H7 (cell line): Measurements from ENCODE around the gene AP3B1. TPM values are rescaled to one million over a fixed set of nuclear protein-coding genes. Genes with fewer than 3 reads are reported as not detected.

ENCODE experiments used
- DNase-seq: peaks from one replicate; pipeline ENCODE4 v3.0.0; 2012
- H3K27me3 ChIP-seq: 2 replicates; pipeline ENCODE4 v1.6.0; 2011; ENCODE audit warnings: mild to moderate bottlenecking, low read length; ENCODE audit not compliant: control insufficient read depth, insufficient read depth
- H3K36me3 ChIP-seq: replicated peaks from 2 replicates; pipeline ENCODE4 v1.5.1; 2011; ENCODE audit warnings: low read length; ENCODE audit not compliant: control insufficient read depth, insufficient read depth
- H3K4me3 ChIP-seq: 2 replicates; pipeline ENCODE4 v1.5.1; 2011; ENCODE audit warnings: low read depth, mild to moderate bottlenecking, control low read depth, low read length, moderate library complexity; ENCODE audit not compliant: insufficient read depth
- total RNA-seq: library from RNA; depleted of rRNA; stranded (reverse); fragments of >200 nt; shearing (Covaris generic); gene quantifications from 2 replicates; pipeline ENCODE4 v1.2.3, GENCODE V29; 2014

Gene AP3B1
- total RNA-seq, 1 experiment from 2014 or later, result 40.1 TPM

GRCh38 chr5:78243639-78244038 is 50.9 kb downstream of the AP3B1 start:
- DNase-seq, result no peak
- Histone ChIP-seq H3K4me3 (no peak overlapping the region), H3K36me3 (no peaks in the 10 kb centered on the region), H3K27me3 (no peaks in the 10 kb centered on the region)

GRCh38 chr5:78243091-78243490 is 51.4 kb downstream of the AP3B1 start:
- Histone ChIP-seq H3K27me3 (no peaks in the 10 kb centered on the region), H3K36me3 (no peaks in the 10 kb centered on the region), H3K4me3 (no peak overlapping the region)
- no peak for DNase-seq

- no peaks in the 10 kb centered on the region for H3K36me3 ChIP-seq
- H3K4me3 ChIP-seq, result no peak overlapping the region
- no peaks in the 10 kb centered on the region for H3K27me3 ChIP-seq
- no peak for DNase-seq
These were observed 52.5 kb downstream of the AP3B1 start for GRCh38 chr5:78242001-78242400.

- Histone ChIP-seq H3K4me3 (no peak overlapping the region), H3K27me3 (no peaks in the 10 kb centered on the region), H3K36me3 (no peaks in the 10 kb centered on the region)
- no peak for DNase-seq
These were observed 56.6 kb downstream of the AP3B1 start for GRCh38 chr5:78237911-78238310.

GRCh38 chr5:78236046-78236445 is 58.5 kb downstream of the AP3B1 start:
- no peak for DNase-seq
- Histone ChIP-seq H3K27me3 (no peaks in the 10 kb centered on the region), H3K36me3 (no peaks in the 10 kb centered on the region), H3K4me3 (no peak overlapping the region)

GRCh38 chr5:78235289-78235688 is 59.2 kb downstream of the AP3B1 start:
- H3K4me3 ChIP-seq, result no peak overlapping the region
- H3K27me3 ChIP-seq, result no peaks in the 10 kb centered on the region
- DNase-seq, result no peak
- H3K36me3 ChIP-seq, result no peaks in the 10 kb centered on the region

- H3K36me3 ChIP-seq, result no peaks in the 10 kb centered on the region
- no peak overlapping the region for H3K4me3 ChIP-seq
- no peaks in the 10 kb centered on the region for H3K27me3 ChIP-seq
- no peak for DNase-seq
These were observed 59.7 kb downstream of the AP3B1 start for GRCh38 chr5:78234804-78235203.

GRCh38 chr5:78232163-78232562 is 62.3 kb downstream of the AP3B1 start:
- Histone ChIP-seq H3K27me3 (no peaks in the 10 kb centered on the region), H3K4me3 (no peak overlapping the region), H3K36me3 (no peaks in the 10 kb centered on the region)
- no peak for DNase-seq

GRCh38 chr5:78224358-78224757 is 70.1 kb downstream of the AP3B1 start:
- no peaks in the 10 kb centered on the region for H3K27me3 ChIP-seq
- H3K36me3 ChIP-seq, result no peaks in the 10 kb centered on the region
- DNase-seq, result no peak

GRCh38 chr5:78221964-78222451 is 72.5 kb downstream of the AP3B1 start:
- Histone ChIP-seq H3K36me3 (no peaks in the 10 kb centered on the region), H3K4me3 (no peak overlapping the region), H3K27me3 (no peaks in the 10 kb centered on the region)
- DNase-seq, result peak; percentile 18

More at GRCh38 chr5:78224358-78224757, 70.1 kb downstream of the AP3B1 start:
- no peak overlapping the region for H3K4me3 ChIP-seq

- Histone ChIP-seq H3K36me3 (no peaks in the 10 kb centered on the region), H3K27me3 (no peaks in the 10 kb centered on the region), H3K4me3 (no peak overlapping the region)
- no peak for DNase-seq
These were observed 73.0 kb downstream of the AP3B1 start for GRCh38 chr5:78221467-78221866.

GRCh38 chr5:78215972-78216371 is 78.5 kb downstream of the AP3B1 start:
- DNase-seq, result no peak
- H3K4me3 ChIP-seq, result no peak overlapping the region
- H3K27me3 ChIP-seq, result no peaks in the 10 kb centered on the region
- H3K36me3 ChIP-seq, result no peaks in the 10 kb centered on the region; the same call in 1 of the 2 replicates

GRCh38 chr5:78215565-78215964 is 78.9 kb downstream of the AP3B1 start:
- Histone ChIP-seq H3K27me3 (no peaks in the 10 kb centered on the region), H3K36me3 (no peaks in the 10 kb centered on the region; the same call in 1 of the 2 replicates), H3K4me3 (no peak overlapping the region)
- DNase-seq, result no peak

GRCh38 chr5:78213799-78214198 is 80.7 kb downstream of the AP3B1 start:
- Histone ChIP-seq H3K36me3 (no peaks in the 10 kb centered on the region; the same call in 1 of the 2 replicates), H3K4me3 (no peak overlapping the region), H3K27me3 (no peaks in the 10 kb centered on the region)
- DNase-seq, result no peak

- no peaks in the 10 kb centered on the region; the same call in 1 of the 2 replicates for H3K36me3 ChIP-seq
- H3K27me3 ChIP-seq, result no peaks in the 10 kb centered on the region
- no peak overlapping the region for H3K4me3 ChIP-seq
- DNase-seq, result no peak
These were observed 83.4 kb downstream of the AP3B1 start for GRCh38 chr5:78211052-78211451.

- DNase-seq, result no peak
- no peaks in the 10 kb centered on the region for H3K27me3 ChIP-seq
These were observed 90.3 kb downstream of the AP3B1 start for GRCh38 chr5:78204241-78204640.

More at GRCh38 chr5:78204241-78204640, 90.3 kb downstream of the AP3B1 start:
- Histone ChIP-seq H3K4me3 (no peak overlapping the region), H3K36me3 (no peaks in the 10 kb centered on the region)
